CMK (cell line): ENCODE measurements around the gene OGFR.
A peak's percentile ranks its signal among the peaks of the same experiment; 100 is the strongest.

Experiments
- DNase-seq: peaks from one replicate; pipeline ENCODE4 v3.0.0-alpha.2; 2010; ENCODE audit warnings: low read depth

Gene OGFR

DNA sequence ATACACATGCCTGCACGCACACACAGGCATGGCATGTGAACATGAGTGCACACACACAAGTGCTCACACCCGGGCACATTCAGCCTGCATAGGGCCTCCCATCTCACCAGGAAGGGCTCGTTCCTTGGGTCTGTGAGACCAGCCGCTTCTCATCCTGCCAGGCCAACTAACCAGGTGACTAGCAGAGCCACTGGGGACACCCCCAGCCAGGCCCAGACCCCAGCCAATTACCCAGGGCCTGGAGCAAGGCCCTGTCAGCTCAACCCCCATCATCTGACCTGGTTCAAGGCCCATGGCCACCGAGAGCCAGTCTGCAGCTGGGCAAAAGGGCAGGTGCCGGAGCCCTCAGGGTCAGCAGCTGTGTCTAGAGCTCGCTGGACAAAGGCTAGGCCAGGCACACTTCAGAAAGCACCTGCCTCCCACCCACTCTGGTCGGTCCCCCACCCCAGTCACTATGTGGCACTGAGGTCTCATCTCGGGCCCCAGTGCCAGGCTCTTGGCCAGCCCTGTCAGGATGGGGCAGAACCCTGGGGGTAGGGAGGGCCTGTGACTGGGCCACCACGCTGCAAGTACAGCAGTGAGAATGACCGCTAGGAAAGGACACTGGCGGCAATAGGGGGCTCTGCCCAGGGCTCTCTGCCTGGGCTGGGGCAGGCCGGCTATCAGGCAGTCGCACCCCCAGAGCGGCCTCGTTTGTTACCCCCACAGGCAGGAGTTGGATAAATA is 35.1 kb upstream of the OGFR start:
- no peak for DNase-seq

DNA sequence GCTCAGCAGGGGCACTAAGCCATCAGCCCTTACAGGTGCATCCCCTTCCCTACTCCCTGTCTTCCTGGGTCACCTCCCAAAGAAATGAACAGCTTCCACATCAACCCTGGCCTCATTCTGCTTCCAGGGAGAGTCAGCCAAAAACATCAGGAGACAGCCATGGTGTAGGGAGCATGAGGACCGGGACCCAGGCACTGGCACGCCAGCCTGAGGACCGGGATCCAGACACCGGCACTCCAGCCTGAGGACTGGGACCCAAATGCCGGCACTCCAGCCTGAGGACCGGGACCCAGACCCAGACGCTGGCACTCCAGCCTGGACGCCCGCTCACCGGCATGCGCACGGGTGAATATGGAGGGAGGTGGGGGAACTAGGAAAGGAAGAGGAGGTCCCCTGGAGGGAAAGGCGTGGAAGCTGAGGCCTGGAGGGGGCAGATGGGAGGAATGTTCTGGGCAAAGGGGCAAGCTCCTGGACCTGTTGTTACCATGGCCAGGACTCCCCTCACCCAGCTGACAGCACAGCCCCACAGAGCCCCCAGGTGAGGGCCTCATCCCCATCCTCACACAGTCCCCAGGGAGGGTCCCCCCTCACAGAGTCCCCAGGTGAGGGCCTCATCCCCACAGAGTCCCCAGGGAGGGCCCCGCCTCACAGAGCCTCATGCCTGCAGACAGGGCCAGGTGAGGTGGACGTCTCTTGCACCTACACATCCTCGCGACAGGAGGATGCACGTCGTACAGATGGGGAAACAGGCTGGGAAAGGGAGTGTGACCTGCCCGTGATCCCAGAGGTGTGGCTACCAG is 34.3 kb upstream of the OGFR start:
- DNase-seq, result no peak

DNA sequence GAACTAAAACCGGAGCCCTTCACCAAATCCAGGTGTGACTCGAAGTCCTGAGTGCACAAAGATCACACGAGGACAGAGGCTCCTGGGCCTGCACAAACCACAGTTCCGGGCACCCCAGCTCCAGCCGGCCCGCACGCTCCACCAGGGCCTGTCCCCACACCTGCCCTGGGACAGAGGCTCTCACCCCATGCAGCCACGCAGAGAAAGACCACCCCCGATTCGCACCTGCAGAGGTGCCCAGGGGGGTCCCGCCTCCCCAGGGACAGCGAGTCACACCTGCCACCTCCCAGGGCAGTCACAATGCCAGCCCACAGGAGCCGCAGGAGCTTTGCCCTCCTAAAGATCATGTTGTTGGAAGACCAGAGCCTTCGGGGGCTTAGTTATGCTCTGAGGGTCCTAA is 33.7 kb upstream of the OGFR start:
- no peak for DNase-seq

DNA sequence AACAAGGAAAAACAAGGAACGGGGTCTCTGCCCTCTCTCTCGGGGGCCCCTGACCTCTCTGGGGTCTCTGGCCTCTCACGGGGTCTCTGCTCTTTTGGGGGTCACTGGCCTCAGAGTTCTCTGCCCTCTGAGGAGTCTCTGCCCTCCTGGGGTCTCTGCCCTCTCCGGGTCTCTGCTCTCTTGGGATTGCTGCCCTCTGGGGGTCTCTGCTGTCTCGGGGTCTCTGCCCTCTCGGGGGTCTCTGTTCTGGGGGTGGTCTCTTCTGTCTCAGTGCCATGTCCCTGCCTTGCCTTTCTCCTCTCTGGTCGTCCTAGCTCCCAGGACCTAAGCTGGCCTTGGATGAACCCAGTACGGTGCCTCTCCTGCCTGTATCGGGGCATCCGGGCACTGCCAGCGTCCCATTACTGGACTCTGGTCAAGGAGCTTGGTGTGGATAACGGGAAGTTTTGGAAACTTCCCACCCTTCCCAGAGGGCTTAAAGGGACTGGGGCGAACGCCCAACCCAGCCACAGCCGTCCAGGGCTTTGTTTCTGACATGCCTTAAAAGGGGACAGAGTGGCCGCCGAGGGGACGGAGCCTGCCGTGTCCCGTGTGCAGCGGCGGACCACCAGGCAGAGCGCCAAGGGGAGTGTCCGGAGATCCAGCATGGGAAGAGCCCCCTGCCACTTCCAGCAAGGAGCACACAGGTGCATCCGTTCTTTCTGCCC is 33.1 kb upstream of the OGFR start:
- DNase-seq, result no peak

DNA sequence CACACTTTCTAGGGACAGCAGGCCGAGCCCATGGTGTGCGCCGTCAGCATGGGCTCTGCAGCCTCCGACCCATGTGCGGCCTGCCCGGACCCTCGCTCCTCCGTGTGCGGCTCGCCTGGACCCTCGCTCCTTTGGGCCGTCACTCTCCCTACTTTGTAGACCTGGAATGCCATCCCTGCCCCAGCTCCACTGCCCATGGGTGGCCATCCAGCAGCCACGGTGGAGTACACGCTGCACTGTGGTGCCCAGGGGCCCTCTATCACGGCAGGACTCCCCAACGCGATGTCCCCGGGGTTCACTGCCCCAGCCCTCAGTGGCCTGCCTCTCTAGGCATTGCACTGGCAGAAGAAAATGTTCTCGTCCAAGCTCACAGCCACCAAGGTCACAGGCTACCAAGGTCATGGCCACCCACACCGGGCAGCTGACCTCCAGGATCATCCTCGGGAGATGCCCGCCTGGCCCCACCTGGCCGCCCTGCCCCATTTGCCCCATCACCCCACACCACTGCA is 32.5 kb upstream of the OGFR start:
- no peak for DNase-seq

DNA sequence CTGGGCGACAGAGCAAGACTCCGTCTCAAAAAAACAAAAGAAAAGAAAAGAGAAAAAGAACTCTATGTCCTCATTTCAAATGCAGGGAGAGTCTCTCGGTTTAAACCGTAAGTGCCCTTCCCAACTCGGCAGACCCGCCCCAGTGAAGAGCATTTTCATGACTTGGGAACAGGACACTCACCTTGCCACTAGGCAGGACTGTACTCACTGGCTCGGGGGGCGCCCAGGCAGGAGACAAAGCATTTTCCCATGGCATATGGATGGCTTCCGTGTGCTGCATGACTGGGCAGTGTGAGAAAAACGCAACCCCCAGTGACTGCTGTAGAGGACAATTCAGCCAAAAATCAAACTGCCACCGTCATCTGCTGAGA is 32.0 kb upstream of the OGFR start:
- DNase-seq, result no peak

DNA sequence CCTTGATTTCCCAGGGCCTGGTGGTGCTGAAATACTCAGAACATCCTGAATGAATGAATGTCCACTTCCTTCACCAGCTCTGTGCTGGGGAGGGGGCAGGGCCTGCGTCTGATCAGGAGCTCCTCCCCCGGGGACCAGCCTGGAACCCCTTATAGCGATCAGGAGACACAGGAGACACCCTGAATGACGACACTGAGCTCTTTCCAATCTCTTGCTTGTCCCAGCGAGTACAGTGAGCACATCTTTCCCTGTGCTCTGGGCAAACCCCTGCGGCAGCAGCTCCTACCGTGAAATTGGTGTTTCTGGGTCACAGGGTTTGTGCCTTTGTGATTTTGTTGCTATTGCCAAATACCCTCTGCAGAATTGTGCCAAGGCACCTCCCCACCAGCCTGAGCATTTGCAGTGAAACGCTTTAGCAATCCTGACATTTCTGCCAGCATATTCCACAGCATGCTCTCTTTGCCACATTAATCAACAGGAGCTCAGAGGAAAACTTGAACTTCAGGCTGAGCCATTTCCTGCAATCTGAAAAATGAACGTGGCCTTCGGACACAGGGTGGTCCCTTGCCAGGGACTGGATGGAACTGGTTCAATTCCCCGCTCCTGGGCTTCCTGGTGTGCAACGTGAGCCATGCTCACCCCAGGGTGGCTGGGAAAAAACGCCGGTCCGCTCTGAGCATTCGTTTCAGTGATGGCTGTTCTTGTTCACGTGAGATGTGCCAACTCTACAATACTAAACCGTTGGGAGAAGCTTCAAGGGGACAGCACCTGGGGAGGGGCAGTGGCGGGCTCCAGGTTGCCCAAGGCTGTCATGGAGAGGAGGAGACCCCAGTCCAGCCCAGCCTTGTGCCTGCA is 31.4 kb upstream of the OGFR start:
- DNase-seq, result no peak

DNA sequence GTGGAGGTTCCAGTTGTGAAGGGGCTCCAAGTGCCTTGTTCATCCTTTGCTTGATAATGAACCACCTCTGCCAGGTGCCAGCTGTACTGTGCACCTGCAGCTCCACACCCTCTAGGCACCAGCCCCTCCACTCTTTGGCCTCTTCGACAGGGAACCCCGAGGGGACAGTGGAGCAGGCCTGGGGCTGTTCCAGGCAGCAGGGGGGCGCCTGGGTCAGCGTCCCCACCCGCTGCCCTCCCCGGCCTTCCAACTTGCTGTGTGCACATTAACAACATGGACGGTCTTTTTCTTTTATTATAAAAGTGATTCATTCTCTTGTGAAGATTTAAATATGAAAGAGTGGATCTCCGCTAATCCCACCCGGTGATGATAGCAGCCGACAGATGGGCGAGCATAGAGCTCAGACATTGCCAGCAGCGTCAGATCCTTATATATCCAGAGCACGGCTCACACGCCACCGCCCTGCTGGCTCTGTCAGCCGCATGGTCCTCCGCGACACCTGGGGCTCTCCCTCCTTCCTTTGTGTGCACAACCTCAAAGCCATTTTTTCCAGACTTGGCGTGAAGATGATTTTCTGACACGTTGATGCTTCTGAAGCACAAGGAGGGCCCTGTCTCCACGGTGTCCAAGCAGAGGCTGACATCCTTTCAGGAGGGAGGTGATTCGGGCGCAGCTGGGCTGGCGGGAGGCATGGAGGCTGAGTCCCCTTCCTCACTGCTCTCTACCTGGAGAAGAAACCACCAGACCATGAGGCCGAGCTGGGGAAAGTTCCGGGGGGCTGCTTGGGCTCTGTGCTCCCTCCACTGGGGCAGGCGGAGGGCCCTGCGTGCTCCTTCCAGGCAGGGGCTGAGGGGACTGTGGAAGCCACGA is 30.6 kb upstream of the OGFR start:
- DNase-seq, result no peak

DNA sequence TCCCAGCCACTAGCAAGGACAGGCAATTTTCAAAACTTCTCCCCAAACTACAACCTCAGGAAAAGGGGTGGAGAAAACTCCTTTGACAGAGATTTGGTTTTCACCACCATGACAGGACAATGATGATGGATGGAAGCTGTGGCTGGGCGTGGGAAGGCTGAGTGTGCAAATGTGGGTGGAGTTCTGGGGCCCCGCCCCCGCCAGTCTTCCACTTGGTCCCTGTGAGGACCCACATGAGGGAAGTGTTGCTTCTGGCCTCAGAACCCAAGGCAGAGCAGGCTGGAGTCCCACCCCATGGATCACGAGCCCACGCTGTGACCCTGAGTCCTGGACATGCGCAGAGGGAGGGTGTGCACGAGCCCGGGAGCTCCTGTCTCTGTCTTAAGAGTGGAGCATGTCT is 29.9 kb upstream of the OGFR start:
- DNase-seq, result no peak

DNA sequence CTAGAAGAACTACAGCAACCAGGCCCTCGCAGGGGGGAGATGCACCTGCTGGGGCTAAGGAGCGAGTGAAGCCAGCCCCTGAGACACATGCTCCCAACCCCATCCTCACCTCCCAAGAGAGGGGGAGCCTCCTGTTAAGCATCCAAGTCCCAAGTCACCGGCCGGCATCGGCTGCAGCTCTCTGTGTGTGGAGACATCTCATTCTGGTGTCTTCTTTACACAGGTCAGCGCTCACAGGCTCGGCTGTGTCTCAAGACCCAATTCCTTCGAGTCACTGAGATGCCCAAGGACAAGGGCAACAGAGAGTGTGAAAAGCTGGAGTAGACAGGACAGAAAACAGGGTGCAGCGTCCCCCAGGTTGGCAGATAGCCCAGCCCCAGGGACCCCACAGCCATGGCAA is 29.4 kb upstream of the OGFR start:
- DNase-seq, result no peak

DNA sequence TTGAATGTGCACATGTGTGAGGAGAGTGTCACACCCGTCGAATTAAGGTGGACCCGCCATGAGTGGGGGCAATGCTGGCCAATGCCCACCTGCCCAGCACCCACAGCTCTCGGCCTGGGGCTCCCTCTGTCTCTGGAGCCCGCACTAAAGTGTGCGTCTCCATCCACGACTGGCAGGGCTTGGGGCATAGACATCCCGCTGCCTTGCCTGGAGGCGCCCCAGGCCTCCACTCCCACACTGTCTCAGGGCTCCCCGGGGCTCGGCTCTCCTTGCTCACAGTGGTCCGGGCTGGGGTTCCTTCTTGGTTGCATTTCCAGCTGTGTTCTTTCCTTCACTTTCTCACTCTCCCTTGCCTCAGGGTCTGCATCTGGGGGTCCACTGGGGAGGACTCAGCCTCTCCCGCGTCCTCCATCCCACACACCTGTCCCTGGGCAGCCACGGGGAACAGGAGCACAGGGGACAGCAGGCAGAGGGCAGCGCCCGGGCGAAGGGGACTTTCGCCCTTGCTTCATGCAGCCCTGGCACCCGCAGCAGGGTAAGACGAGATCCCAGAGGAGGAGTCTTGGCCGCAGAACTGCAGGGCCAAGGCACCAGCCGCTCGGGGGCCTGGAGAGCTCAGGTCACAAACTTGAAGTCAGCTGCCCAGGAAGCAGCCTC is 28.5 kb upstream of the OGFR start:
- no peak for DNase-seq

DNA sequence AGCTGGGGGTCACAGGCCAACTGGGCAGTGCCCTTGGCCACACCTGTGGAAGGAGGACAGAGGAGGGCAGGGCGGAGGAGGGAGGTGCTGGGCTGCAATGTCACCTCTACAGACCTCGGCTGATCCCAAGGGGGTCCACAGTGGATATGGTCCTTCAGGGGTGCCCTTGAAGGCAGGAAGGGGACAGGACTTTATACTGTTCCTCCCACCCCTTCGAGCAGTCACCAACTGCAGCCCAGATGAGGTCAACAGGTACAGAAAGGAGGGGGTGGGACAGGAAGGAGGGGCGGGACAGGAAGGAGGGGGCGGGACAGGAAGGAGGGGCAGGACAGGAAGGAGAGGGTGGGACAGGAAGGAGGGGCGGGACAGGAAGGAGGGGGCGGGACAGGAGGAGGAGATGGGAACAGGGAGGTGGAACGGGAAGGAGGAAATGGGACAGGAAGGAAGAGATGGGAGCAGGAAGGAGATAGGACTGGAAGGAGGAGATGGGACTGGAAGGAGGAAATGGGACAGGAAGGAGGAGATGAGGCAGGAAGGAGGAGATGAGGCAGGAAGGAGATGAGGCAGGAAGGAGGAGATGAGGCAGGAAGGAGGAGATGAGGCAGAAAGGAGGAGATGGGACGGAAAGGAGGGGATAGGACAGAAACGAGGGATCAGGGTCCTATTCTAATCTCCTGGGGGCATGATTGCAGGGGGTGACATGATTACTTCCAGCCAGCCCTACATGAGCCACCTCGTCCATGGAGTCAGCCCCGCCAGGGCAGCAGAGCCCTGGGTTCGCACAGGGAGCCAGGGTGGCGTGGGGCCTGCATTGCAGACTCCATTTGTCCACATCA is 27.7 kb upstream of the OGFR start:
- DNase-seq, result peak; percentile 85

DNA sequence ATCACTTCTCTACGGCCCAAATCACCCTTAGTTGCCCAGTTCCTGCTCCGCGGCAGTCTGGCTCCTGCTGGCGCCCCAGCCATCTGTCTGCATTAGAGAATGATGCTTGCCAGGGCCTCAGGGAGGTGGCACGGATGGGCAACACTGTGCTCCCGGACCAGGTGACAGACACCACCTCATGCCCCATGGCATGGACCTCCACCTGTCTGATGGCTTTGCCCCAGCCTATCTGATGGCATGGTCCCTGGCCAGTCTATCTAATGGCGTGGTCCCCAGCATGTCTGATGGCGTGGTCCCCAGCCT is 27.2 kb upstream of the OGFR start:
- DNase-seq, result no peak

DNA sequence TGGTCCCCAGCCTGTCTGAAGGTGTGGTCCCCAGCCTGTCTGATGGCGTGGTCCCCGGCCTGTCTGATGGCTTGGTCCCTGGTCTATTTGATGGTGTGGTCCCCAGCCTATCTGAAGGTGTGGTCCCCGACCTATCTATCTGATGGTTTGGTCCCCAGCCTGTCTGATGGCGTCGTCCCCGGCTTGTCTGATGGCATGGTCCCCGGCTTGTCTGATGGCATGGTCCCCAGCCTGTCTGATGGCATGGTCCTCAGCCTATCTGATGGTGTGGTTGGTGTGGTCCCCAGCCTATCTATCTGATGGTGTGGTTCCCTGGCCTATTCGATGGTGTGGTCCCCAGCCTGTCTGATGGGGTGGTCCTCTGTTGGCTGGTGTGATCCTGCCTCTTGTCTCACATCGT is 26.6 kb upstream of the OGFR start:
- no peak for DNase-seq

DNA sequence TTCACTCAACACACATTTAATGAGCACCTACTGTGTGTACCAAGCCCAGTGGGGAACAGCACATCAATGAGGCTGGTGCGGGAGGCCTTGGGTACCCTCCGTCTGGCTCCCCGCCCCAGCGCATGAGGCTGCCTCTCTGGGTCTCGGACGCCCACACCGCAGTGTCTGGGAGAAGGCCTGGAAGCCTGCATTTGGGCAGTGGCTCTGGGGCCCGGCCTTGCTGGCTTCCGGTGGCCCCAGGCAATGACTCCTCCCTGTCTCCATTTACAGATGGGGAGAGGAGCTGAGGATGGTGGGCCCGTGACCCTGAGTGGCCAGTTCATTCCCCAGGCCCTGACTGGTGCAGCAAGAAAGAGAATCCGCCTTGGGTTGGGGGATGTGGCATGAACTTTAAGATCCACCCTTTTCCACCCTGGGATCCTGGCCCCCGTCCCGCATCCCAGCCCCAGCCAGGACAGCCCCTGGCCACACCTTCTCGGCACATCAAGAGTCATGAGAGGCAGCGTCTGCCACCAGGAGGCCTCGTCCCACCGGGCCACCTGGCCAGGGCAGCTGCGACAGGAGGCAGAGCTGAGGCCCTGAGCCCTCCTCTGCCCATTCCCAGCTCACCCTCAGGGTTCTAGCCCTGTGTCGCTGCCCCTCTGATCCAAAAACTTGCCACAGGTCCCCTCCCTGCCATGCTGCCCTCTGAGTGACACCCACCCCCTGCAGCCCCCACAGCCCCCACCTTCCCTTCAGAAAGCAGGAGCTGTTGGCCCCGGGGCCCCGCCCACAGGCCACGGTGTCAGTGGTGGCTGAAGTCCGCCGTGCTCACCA is 25.8 kb upstream of the OGFR start:
- no peak for DNase-seq

DNA sequence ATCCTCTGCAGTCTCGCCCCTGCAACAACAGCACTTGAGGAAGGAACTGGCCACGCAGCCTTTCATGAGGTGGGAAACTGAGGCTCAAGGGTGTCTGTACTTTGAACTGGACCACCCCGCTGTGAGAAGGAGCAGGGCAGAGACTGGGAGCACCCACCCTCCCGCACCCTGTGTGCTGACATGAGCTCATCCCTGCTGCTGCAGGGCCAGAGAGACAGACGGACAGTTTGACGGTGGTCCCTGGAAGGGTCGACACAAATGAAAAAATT is 25.3 kb upstream of the OGFR start:
- no peak for DNase-seq

DNA sequence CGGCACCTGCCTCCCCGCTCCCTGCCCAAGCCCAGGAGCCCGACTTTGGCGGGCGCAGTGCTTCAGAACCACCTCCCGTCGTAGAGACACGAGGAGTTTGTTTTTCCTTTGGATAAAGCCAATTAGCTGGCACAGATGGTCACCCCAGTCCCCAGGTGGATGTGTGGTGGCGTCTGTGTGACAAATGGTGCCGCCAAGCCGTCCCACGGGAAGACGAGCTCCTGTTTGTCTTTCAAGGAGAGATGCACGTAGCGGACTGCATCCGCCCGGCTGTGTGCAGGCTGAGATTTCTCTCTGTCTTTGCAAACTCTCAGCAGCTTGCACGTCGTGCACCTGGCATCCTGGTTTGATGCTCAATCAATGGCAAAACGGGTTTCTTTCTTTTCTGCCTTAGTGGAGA is 24.4 kb upstream of the OGFR start:
- DNase-seq, result no peak

DNA sequence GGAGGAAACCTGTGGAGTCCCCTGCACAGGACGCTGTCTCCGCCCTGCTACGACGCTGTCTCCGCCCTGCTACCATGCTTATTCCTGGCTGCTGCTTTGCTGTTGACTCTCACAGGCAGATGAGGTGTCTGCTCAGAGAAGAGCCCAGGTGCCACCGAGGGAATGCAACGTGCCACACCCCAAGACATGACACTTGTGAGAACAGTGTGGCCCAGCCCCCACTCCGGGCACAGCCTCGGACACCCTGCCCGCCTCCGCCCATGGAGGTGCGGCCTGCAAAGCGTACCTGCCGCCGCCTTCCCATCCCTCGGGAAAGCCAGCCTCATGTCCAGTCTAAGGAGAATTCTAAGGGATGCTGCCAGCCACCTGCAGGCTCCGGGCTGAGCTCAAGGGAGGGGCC is 23.9 kb upstream of the OGFR start:
- no peak for DNase-seq
